NCI-H146 treated with DMSO at 0.1 percent for 48 hours (cell line): ENCODE data around the gene KIAA1217.

ENCODE experiments used
- DNase-seq: peaks from one replicate; lab custom pipeline; 2025; ENCODE audit not compliant: unreplicated experiment; lab: John Stamatoyannopoulos, UW

The KIAA1217 gene

DNA sequence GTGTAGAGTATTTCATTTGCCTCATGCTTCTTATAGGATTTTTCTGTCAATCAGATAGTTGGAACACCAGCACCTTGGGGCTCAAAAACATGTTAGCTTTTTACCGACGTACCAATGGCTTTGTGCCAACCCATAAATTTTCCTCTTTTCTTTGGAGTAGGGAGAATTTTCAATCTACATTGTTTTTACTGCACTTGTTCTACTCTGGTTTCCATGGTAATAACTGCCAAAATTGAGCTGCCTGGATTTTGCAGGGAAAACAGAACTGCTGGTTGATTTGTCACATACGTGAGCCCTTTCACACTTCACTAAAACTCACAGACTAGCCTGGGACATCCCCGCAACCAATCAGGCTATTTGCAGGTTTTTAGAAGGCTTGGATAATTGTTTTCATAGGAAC is 325.0 kb downstream of the KIAA1217 start:
- no peak for DNase-seq

DNA sequence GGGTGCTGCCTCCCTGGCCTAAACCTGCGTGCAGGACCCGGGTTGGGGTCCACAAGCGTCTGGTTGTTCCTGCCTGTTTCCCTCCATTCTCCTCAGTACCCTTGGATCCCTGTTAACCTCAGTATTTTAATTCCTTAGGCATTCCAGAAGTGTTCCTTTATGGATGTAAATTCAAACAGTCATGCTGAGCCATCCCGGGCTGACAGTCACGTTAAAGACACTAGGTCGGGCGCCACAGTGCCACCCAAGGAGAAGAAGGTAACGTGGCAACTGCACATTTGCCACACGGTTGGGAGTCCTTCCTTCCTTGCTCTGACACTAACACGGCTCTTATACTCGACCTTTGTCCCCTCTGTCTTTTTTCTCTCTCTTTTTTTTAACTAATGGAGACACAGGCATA is 327.7 kb downstream of the KIAA1217 start:
- no peak for DNase-seq

DNA sequence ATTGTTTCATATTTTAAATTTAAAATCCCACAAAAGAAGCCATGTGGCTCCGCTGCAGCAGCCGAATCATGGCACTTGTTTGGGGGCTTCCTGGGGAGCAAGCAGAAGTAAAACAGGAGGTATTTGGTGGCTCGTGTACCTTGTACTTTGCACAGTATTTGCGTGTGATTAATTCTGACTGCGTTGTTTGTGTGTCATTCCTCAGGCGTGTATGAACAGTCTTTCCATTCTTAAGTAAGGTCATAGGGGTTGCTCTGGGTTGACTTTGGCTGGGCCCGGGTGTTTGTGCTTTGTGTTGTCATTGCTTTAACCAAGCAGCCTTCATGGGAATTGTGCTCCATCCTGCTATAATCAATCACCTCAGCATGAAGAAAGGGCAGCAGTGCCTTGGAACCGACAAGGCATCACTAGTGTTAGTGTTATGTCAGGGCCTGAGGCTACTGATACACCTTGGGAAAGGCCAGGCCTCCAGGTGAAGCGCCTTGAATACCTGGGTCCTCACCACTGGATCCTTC is 332.4 kb downstream of the KIAA1217 start:
- no peak for DNase-seq

DNA sequence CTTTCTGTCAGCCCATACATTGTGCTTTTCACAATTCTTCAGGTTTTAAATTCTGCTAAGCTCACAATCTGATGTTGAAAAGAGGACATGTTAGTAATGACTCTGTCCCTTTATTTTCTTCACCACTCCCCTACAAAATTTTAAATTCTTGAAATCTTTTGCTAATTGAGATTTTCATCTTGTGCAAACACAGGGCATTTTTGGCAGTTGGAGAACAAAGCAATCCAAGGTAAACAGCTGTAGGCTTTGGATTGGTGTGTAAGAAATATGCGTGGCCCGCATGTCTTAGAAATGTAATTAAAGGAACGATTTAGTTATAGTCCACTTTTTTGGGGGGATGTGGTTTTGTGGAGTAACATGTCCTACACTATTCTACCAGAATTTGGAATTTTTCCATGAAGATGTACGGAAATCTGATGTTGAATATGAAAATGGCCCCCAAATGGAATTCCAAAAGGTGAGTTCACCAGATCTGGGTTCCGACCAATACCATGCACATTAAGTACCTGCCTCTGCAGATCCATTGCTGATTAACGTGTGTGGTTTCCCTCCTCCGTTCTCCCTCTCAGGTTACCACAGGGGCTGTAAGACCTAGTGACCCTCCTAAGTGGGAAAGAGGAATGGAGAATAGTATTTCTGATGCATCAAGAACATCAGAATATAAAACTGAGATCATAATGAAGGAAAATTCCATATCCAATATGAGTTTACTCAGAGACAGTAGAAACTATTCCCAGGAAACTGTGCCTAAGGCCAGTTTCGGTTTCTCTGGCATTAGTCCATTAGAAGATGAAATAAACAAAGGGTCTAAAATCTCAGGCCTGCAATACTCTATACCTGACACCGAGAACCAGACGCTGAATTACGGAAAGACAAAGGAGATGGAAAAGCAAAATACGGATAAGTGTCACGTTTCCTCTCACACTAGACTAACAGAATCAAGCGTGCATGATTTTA is 333.7 kb downstream of the KIAA1217 start:
- no peak for DNase-seq

DNA sequence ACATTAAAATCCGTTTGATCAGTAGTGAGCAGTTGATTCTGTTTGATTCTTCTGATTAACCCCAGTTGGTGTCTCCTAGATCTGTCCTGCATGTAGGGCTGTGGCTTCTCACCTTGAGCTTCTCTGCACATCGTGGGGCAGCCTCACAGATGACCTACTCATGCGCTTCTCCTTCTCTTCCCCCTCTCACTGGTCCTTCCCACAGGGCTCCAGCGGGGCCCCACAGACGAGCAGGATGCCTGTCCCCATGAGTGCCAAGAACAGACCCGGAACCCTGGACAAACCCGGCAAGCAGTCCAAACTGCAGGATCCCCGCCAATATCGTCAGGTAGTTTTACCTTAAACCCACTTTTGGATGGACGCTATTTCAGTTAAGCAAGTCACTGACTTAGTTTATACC is 335.8 kb downstream of the KIAA1217 start:
- DNase-seq = no peak

- DNase-seq = no peak
Measured at GRCh38 chr10:24545585-24545984, 336.6 kb downstream of the KIAA1217 start.

DNA sequence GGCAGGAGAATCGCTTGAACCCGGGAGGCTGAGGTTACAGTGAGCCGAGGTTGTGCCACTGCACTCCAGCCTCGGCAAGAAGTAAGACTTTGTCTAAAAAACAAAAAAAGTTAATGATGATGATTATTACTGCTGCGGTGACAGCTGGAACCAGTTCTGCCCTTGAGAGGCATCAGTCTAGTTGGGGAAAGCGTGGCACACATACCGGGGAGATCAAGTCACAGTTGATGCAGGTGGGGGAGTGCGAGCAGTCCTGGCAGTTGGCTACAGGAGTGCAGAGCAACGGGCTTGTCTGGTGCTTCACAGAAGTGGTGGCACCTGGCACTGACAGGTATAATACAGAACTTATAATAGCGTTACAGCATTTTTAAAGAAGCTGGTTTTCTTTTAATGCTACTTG is 341.7 kb downstream of the KIAA1217 start:
- no peak for DNase-seq

DNA sequence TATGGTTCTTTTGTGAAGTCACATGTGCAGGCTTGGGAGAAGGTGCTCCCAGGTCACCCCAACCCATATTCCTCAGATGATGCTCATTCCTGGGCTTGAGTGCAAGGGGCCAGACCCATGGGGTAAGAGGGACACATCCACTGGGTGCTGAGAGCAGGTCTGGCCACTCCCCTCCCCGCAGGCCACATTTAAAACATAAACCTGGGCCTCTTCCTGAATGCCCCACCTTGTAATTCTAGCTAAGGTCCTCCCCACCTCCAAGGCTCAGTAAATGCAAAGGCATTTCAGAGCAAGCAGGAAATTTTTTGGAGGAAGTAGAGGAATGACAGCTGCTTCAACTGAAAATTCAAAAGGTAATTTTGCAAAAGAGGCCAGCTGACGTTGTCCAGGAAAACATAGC is 342.2 kb downstream of the KIAA1217 start:
- no peak for DNase-seq

GRCh38 chr10:24552346-24553016 is 343.5 kb downstream of the KIAA1217 start:
- DNase-seq = peak; percentile 11

DNA sequence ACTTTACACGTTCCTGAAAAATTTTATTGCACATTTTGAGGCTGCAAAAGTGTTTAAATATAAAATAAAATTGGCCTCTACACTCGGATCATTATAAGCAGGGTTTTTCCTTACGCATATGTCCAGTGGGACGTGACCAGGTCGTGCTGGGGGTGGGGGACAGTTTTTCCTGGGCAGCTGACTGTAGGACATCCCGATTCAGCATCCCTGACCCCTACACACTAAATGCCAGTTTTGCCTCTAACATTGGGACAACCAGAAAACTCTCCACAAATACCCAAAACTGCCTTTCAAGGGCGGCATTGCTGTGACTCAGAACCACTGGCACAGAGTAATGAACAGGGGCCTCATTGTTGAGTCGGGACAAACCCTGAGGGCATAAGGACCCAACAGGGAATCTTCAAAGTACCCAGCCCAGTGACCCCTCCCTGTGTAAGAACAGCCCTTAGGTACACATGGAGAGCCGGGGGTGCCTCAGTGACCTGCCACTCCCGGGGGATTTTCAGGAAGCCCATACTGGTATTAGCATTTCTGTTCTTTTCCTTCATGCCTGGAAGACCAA is 344.2 kb downstream of the KIAA1217 start:
- no peak for DNase-seq

- DNase-seq = no peak
Measured at GRCh38 chr10:24554036-24554435, 345.1 kb downstream of the KIAA1217 start.

- no peak for DNase-seq
Measured at GRCh38 chr10:24556126-24556749, 347.3 kb downstream of the KIAA1217 start.

DNA sequence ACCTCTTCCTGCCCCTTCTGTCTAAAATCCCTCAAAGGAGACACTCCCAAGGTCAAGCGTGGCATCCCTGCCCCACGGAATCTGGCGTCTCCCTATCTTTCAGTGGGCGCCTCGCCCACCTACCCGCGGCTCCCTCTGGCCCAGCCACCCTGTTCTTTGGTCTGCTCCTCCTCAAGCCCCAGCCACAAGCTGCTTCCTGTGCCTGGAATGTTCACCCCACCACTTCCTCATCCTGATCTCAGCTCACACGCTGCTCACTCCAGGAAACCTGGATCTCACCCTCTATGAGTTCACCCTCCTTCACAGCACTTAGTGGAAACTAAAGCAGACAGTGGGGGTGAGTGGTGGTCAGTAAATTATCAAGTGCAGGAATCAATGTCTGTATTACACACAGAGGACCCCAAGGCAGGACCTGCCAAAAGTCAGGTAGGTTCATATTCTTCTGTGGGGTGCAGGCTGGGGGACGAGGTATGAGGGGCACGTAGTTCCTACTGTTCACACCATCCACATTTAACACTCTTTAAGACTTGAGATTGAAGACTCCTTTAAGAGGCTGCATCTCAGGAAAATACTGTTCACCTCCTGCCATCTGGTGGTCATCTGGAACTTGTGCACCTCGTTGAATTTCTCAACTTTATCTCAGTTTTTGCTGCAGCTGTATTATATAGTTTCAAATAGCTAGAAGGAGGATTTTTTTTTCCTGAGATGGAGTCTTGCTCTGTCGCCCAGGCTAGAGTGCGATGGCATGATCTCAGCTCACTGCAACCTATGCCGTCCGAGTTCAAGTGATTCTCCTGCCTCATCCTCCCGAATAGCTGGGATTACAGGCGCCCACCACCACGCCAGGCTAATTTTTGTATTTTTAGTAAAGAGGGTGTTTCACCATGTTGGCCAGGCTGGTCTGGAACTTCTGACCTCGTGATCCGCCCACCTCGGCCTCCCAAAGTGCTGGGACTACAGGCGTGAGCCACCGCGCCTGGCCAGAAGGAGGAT is 348.1 kb downstream of the KIAA1217 start:
- peak; percentile 30 for DNase-seq

DNA sequence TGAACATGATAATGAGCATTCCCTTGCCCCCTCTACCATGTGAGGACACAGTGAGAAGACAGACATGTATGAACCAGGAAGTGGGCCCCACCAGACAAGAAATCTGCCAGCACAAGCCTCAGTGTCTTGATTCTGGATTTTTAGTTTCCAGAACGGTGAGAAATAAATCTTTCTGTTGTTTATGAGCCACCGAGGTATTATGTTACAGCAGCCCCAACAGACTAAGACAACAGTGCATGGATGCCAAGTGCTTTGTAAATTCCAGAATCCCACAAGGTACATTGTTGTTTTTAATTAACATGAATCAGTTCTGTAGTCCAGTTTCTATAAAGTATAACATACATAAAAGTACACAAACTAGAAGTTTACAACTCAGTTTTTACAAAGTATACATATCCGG is 352.5 kb downstream of the KIAA1217 start:
- no peak for DNase-seq

DNA sequence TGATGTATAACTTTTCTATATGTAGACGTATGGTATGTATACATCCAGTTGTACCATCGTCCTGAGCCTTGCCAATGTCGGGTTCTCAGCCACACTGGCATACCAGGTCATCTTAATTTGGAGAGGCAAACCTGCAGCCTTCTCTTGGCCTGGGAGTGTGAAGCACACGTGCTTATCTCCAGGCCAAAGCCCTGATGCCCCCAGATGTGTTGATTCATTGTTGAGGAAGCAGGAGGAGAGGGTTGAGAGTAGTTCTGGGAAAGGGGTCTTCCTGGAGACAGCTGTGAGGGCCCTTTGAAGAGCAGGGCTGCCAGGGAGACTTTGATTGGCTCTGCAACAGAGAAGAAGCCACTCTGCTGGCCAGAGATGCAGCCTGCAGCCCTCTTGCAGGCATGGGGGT is 359.1 kb downstream of the KIAA1217 start:
- no peak for DNase-seq

DNA sequence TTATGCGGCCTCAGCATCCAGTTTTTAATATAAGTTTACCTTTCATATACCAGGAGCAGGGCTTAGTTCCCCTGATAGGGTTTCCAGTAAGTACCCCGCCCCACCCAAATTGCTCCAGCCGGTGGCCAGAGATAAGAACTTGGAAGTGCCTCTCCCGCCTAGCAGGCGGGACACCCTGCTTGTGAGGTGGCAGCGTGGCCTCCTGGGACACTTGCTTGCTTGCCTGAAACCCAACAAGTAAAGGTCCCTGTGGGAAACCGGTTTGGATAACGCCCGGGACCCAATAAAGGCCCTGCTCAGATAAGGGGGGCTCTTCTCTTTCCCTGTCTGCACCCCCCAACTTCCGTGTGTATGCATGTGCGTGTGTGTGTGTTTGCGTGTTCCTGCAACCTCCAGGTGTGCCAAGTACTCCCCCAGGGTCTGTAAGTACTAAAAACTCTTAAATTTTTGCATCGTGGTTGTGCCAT is 360.4 kb downstream of the KIAA1217 start:
- no peak for DNase-seq

GRCh38 chr10:24569828-24570657 is 361.1 kb downstream of the KIAA1217 start:
- no peak for DNase-seq

DNA sequence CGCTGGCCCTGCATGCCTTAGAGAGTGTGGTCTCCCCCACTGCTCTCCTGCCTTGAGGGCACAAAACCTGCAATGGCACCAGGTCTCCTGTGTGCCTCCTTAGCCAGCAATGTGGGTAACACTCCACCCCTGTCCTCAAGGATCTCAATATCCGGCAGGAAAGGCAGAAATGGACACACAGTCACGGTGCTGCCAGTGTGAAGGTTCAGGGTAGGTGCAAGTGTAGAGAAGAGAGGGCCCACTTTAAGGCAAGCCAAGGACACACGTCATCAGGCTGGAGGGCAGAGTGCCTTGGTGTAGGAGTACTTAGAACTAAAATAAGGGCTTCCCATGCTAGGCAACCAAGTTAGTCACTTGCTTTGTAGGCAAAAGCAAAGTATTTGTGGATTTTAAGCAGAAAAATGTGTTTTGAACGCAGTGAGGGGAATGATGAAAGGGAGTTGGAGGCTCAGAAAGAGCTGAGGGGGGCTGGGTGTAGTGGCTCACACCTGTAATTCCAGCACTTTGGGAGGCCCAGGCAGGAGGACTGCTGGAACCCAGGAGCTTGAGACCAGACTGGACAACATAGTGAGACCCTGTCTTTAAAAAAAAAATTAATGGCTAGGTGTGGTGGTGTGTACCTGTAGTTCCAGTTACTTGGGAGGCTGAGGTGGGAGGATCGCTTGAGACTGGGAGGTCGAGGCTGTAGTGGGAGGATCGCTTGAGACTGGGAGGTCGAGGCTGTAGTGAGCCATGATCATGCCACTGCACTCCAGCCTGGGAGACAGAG is 361.9 kb downstream of the KIAA1217 start:
- DNase-seq = no peak
